ENCODE measurements around the gene MINDY1.

MINDY1 gene

GRCh38 chr1:150967936-150968335 is 38.8 kb downstream of the MINDY1 start:
- no peak for ATAC-seq
- TF ChIP-seq BACH2 (CRISPR knock-in tag; IDR thresholded peaks at IDR 0.05; ENCODE audit: borderline replicate concordance) (no peak), ZFP3 (CRISPR knock-in tag; IDR thresholded peaks at IDR 0.05) (no peak), GLIS3 (CRISPR knock-in tag; IDR thresholded peaks at IDR 0.05) (no peak), SNAI2 (CRISPR knock-in tag; IDR thresholded peaks at IDR 0.05) (no peak), OSR1 (CRISPR knock-in tag; IDR thresholded peaks at IDR 0.05) (no peak), CSRNP3 (CRISPR knock-in tag; IDR thresholded peaks at IDR 0.05) (no peak), ZNF565 (CRISPR knock-in tag; conservative IDR thresholded peaks at IDR 0.05; ENCODE audit: low read depth) (no peak), CSDC2 (CRISPR knock-in tag; IDR thresholded peaks at IDR 0.05) (no peak), ARNTL (CRISPR knock-in tag; IDR thresholded peaks at IDR 0.05; ENCODE audit: borderline replicate concordance, low read depth) (no peak), CREB5 (CRISPR knock-in tag; IDR thresholded peaks at IDR 0.05; ENCODE audit: low read depth) (no peak), ZC3H10 (CRISPR knock-in tag; IDR thresholded peaks at IDR 0.05) (no peak), ZNF8 (CRISPR knock-in tag; IDR thresholded peaks at IDR 0.05) (no peak), RARB (CRISPR knock-in tag; IDR thresholded peaks at IDR 0.05) (no peak), ZNF70 (CRISPR knock-in tag; IDR thresholded peaks at IDR 0.05) (no peak), ISL1 (CRISPR knock-in tag; IDR thresholded peaks at IDR 0.05) (no peak), ESRRG (CRISPR knock-in tag; IDR thresholded peaks at IDR 0.05) (no peak), POU6F1 (CRISPR knock-in tag; IDR thresholded peaks at IDR 0.05; ENCODE audit: borderline replicate concordance, low read depth) (no peak), TCF4 (CRISPR knock-in tag; IDR thresholded peaks at IDR 0.05; ENCODE audit: borderline replicate concordance) (no peak), PATZ1 (CRISPR knock-in tag; IDR thresholded peaks at IDR 0.05; ENCODE audit: borderline replicate concordance) (no peak), TOX (CRISPR knock-in tag; IDR thresholded peaks at IDR 0.05; ENCODE audit: borderline replicate concordance) (no peak)

GRCh38 chr1:150966011-150966410 is 40.7 kb downstream of the MINDY1 start:
- TF ChIP-seq TCF4 (CRISPR knock-in tag; IDR thresholded peaks at IDR 0.05; ENCODE audit: borderline replicate concordance) (no peak), ISL1 (CRISPR knock-in tag; IDR thresholded peaks at IDR 0.05) (no peak), ZNF8 (CRISPR knock-in tag; IDR thresholded peaks at IDR 0.05) (no peak), ESRRG (CRISPR knock-in tag; IDR thresholded peaks at IDR 0.05) (no peak), CREB5 (CRISPR knock-in tag; IDR thresholded peaks at IDR 0.05; ENCODE audit: low read depth) (no peak), BACH2 (CRISPR knock-in tag; IDR thresholded peaks at IDR 0.05; ENCODE audit: borderline replicate concordance) (no peak), GLIS3 (CRISPR knock-in tag; IDR thresholded peaks at IDR 0.05) (no peak)
- ATAC-seq, result no peak

GRCh38 chr1:150965605-150966004 is 41.1 kb downstream of the MINDY1 start:
- ATAC-seq, result no peak
- no peak for TF ChIP-seq OSR1 (CRISPR knock-in tag; IDR thresholded peaks at IDR 0.05)
- TF ChIP-seq ZNF70 (CRISPR knock-in tag; IDR thresholded peaks at IDR 0.05), result no peak
- TF ChIP-seq RARB (CRISPR knock-in tag; IDR thresholded peaks at IDR 0.05), result no peak
- TF ChIP-seq ZNF565 (CRISPR knock-in tag; conservative IDR thresholded peaks at IDR 0.05; ENCODE audit: low read depth), result no peak
- TF ChIP-seq ARNTL (CRISPR knock-in tag; IDR thresholded peaks at IDR 0.05; ENCODE audit: borderline replicate concordance, low read depth), result no peak
- no peak for TF ChIP-seq TOX (CRISPR knock-in tag; IDR thresholded peaks at IDR 0.05; ENCODE audit: borderline replicate concordance)
- TF ChIP-seq POU6F1 (CRISPR knock-in tag; IDR thresholded peaks at IDR 0.05; ENCODE audit: borderline replicate concordance, low read depth), result no peak
- TF ChIP-seq ZFP3 (CRISPR knock-in tag; IDR thresholded peaks at IDR 0.05), result no peak
- TF ChIP-seq TCF4 (CRISPR knock-in tag; IDR thresholded peaks at IDR 0.05; ENCODE audit: borderline replicate concordance), result no peak
- TF ChIP-seq ZC3H10 (CRISPR knock-in tag; IDR thresholded peaks at IDR 0.05), result no peak
- TF ChIP-seq TSHZ2 (CRISPR knock-in tag; IDR thresholded peaks at IDR 0.05), result no peak
- TF ChIP-seq CSRNP3 (CRISPR knock-in tag; IDR thresholded peaks at IDR 0.05), result no peak
- TF ChIP-seq ZNF8 (CRISPR knock-in tag; IDR thresholded peaks at IDR 0.05), result no peak
- TF ChIP-seq CSDC2 (CRISPR knock-in tag; IDR thresholded peaks at IDR 0.05), result no peak
